Astrocyte of the spinal cord (primary cell): Measurements from ENCODE around the gene OSER1.

Experiments used
- DNase-seq: peaks from one replicate; pipeline ENCODE4 v3.0.0; 2011; ENCODE audit warnings: low read depth, low spot score
- H3K4me3 ChIP-seq: 2 replicates; pipeline ENCODE4 v1.5.1; 2011; ENCODE audit warnings: low read depth, mild to moderate bottlenecking, low read length, moderate library complexity
- in situ Hi-C: cut with HindIII; loops from 2 replicates; pipeline ENCODE4 v1.10.0; 2017; ENCODE audit warnings: low sequenced_read_pairs
- TF ChIP-seq, protein P1 (sequence below): IDR thresholded peaks from 2 replicates; pipeline ENCODE4 v1.5.1; 2012; ENCODE audit warnings: low read depth, mild to moderate bottlenecking, low read length, inconsistent platforms

Gene OSER1

DNA sequence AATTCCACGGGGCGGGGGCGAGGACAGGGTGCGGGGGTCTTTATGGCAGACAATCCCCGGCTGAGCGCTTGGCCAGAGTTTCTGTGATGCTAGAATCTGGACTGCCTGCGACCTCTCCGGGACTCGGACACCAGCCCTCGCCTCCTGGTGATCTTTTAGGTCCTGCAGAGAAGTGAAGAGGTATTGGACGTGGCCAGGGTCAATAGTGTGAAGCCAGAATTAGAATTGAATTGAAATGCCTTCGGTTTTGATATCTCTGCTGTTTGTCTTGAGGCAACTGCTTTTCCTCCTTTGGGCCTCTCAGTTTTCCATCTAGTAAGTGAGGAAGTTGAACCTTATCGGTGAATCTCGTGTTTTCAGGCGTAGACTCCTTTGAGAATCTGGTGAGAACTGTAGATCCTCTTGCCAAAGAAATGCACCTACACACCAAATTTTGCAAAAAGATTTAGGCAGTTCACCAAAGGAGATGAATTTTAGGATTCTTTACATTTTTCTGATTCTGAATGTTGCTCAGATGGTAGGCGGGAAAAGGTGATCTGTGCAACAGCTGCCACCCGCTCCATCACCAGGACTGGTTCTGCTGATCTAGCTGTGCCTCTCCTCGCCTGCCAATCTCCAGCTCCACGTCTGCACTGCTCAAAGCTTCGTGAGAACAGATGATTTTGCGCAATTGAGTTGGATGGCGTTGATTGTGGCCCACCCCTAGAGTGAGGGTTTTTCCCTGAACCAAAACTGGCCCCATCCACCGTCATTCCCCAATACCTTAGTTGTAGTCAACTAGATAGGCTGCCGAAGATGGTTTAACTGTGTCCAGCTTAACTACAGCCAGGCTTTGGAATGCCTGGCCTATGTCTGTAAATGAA, 837 bp upstream of the OSER1 start:
- peak; percentile 27 for DNase-seq
- TF ChIP-seq, protein P1, sequence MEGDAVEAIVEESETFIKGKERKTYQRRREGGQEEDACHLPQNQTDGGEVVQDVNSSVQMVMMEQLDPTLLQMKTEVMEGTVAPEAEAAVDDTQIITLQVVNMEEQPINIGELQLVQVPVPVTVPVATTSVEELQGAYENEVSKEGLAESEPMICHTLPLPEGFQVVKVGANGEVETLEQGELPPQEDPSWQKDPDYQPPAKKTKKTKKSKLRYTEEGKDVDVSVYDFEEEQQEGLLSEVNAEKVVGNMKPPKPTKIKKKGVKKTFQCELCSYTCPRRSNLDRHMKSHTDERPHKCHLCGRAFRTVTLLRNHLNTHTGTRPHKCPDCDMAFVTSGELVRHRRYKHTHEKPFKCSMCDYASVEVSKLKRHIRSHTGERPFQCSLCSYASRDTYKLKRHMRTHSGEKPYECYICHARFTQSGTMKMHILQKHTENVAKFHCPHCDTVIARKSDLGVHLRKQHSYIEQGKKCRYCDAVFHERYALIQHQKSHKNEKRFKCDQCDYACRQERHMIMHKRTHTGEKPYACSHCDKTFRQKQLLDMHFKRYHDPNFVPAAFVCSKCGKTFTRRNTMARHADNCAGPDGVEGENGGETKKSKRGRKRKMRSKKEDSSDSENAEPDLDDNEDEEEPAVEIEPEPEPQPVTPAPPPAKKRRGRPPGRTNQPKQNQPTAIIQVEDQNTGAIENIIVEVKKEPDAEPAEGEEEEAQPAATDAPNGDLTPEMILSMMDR: no peak
- peak overlapping the region; percentile 92 for H3K4me3 ChIP-seq
- in situ Hi-C loops: no loop called here

DNA sequence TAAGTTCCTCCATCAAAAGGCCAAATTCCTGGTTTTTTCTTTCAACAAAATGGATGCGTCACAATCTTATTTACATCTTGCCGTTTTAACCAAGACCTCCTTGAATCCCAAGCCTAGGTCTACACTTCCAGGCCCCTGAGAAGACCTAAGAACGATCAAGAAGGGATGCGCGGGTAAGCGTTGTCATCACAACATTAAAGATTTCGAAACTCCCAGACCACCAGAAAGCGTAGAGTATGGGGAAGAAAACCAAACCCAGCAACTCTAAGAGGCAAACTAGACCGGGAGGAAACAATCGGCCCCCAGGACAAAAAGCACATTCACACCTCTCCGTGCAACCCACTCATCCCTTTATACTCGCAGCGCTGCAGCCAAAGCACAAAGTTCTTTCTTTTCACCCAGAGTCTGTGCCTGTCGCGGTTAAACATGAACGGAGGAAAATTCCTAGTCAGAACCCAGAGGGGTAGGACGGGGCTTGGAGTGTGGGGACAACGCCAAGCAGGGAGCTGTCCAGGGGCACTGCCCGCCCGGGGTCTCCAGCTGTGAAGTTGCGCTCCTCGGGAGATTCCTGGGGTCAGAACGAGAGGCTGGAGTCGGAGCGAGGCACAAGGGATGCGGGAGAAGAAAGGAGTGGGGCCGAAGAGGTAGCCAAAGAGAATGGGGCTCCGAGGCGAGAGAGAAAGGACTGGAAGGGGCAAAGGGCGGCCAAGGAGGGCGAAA, 725 bp downstream of the OSER1 start:
- in situ Hi-C loops: no loop called here
- peak overlapping the region; percentile 92 for H3K4me3 ChIP-seq
- DNase-seq: peak; percentile 25
- TF ChIP-seq, protein P1: no peak

DNA sequence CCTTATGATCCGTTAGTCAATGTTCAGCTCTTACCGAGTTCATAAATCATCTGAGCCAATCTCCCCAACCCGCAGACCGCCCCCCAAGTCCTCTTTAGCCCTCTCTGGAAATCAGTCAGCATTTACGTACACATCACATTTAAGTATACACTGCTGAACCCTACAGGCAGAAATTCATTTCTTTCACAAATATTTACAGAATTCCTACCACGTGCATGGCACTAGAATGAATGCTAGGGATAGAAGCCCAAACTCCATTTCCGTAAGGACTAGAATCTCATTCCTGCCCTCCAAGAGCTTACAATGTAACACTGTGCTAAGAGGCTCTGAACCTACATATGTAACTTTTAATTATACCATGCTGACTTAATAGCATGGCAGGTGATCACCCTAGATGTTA, 1.8 kb downstream of the OSER1 start:
- peak; percentile 3 for DNase-seq

DNA sequence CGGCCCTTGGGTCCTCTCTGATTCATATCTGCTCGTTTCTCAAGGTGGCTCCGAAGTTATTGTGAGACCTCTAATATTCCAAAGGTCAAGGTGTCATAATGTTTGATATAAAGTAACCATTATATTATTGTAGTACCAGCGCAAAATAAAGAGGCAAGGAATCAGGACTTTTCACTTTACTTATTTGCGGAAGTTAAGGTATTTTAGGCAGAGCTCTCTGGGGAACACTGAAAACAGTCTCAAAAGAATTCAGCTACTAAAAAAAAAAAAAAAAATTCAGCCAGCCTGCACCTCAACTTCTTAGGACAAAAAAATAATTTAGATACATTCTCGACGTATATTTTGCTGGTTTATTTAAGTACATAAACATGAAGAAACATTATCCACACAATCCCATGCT, 2.4 kb downstream of the OSER1 start:
- no peak for DNase-seq
- no peak overlapping the region for H3K4me3 ChIP-seq
- TF ChIP-seq, protein P1: no peak
- in situ Hi-C loops: no loop called here

More for the DNA sequence above, 1.8 kb downstream of the OSER1 start:
- H3K4me3 ChIP-seq: peak overlapping the region; percentile 92
- in situ Hi-C loops: no loop called here
- TF ChIP-seq, protein P1: no peak

DNA sequence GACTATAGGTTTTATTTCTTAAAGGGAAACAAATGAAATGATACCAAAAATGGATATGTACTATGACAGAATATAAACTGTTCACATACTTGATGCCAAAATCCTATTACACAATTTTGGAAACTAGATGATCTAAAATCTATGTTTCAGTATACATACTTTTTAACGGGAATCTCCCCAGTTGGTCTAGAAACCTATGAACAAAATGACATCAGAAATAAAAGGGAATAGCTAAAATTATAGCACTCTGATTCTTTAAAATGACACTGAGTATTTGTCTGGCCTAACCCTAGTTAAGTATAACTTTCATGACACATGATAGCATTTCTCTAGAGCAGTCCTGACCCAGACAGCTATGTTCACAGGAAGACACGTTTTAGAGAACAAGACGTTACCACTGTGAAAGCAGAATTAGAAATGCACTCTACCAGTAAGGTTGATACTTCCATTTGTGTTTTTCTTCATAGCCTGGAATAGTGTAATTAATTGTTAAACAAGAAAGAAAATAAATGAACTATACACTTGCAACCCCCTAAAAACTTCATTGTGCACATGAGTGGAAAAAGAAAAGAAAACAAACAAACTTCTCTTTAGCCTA, 3.3 kb downstream of the OSER1 start:
- no peak for DNase-seq
- TF ChIP-seq, protein P1: no peak
- H3K4me3 ChIP-seq: no peak overlapping the region
- in situ Hi-C loops: no loop called here

DNA sequence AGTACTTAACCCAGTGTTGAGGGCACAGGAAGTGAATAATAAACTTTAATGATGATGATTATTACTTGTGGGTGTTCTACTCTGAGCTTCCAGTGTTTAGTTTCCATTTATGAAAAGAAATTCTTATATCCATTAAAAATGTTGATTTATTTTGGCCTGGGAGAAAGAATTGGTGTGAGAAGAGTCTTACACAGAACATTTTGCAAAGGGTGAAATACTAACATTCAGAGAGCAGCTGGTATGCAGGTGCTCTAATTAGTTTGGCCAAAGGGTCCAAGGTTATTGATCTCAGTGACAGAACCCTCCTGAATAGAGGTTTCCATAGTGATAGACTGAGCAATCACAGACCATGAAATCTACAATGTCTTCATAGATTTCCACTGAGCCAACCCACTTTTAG, 4.4 kb downstream of the OSER1 start:
- in situ Hi-C loops: no loop called here
- TF ChIP-seq, protein P1: no peak
- no peak for DNase-seq
- no peak overlapping the region for H3K4me3 ChIP-seq
